ENCODE data around the gene SPPL2C. TPM values are rescaled to one million over a fixed set of nuclear protein-coding genes. Genes with fewer than 3 reads are reported as not detected.

SPPL2C gene
- total RNA-seq, 1 experiment from 2014 or later = not detected

GRCh38 chr17:45821147-45821546, 23.5 kb upstream of the SPPL2C start:
- Histone ChIP-seq H3K36me3 (replicated peaks; ENCODE audit: control insufficient read depth, insufficient read depth, low read length) (no peaks in the 10 kb centered on the region), H3K4me3 (ENCODE audit: insufficient read depth, low read depth, low read length) (no peak overlapping the region), H3K27me3 (ENCODE audit: control insufficient read depth, insufficient read depth, low read length) (no peaks in the 10 kb centered on the region)
- DNase-seq = no peak

- DNase-seq = peak; percentile 68
- Histone ChIP-seq H3K36me3 (replicated peaks; ENCODE audit: control insufficient read depth, insufficient read depth, low read length) (no peaks in the 10 kb centered on the region), H3K27me3 (ENCODE audit: control insufficient read depth, insufficient read depth, low read length) (no peaks in the 10 kb centered on the region), H3K4me3 (ENCODE audit: insufficient read depth, low read depth, low read length) (no peak overlapping the region)
Measured at GRCh38 chr17:45823598-45823997, 21.1 kb upstream of the SPPL2C start.

GRCh38 chr17:45824475-45824874, 20.2 kb upstream of the SPPL2C start:
- H3K36me3 ChIP-seq (replicated peaks; ENCODE audit: control insufficient read depth, insufficient read depth, low read length) = no peaks in the 10 kb centered on the region
- peak; percentile 85 for DNase-seq
- no peaks in the 10 kb centered on the region for H3K27me3 ChIP-seq (ENCODE audit: control insufficient read depth, insufficient read depth, low read length)
- no peak overlapping the region for H3K4me3 ChIP-seq (ENCODE audit: insufficient read depth, low read depth, low read length)

- Histone ChIP-seq H3K36me3 (replicated peaks; ENCODE audit: control insufficient read depth, insufficient read depth, low read length) (no peaks in the 10 kb centered on the region), H3K27me3 (ENCODE audit: control insufficient read depth, insufficient read depth, low read length) (no peaks in the 10 kb centered on the region), H3K4me3 (ENCODE audit: insufficient read depth, low read depth, low read length) (no peak overlapping the region)
- no peak for DNase-seq
Measured at GRCh38 chr17:45824901-45825492, 19.7 kb upstream of the SPPL2C start.

DNA sequence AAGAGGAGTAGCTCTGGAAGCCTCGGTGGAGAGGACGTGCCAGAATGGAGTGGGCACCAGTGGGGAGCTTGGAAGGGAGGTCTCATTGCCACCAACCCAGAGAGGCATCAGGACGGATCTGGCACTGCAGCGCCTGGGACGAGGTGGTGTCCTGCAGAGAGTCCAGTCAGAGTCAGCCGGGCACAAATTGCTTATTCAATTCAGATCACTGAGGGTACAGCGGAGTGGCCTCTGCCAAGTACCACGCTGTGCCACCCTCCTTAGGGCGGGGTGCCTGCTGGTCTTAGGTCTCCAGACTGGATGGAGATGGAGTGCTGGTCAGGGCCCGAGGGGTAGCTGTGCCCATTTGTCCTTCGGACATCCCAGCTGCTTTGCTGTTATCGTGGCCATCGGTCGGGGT, 18.9 kb upstream of the SPPL2C start:
- no peaks in the 10 kb centered on the region for H3K36me3 ChIP-seq (replicated peaks; ENCODE audit: control insufficient read depth, insufficient read depth, low read length)
- no peak overlapping the region for H3K4me3 ChIP-seq (ENCODE audit: insufficient read depth, low read depth, low read length)
- DNase-seq = no peak
- H3K27me3 ChIP-seq (ENCODE audit: control insufficient read depth, insufficient read depth, low read length) = no peaks in the 10 kb centered on the region

GRCh38 chr17:45826919-45827588, 17.6 kb upstream of the SPPL2C start:
- Histone ChIP-seq H3K27me3 (ENCODE audit: control insufficient read depth, insufficient read depth, low read length) (no peaks in the 10 kb centered on the region), H3K36me3 (replicated peaks; ENCODE audit: control insufficient read depth, insufficient read depth, low read length) (no peaks in the 10 kb centered on the region), H3K4me3 (ENCODE audit: insufficient read depth, low read depth, low read length) (no peak overlapping the region)
- no peak for DNase-seq

- Histone ChIP-seq H3K27me3 (ENCODE audit: control insufficient read depth, insufficient read depth, low read length) (no peaks in the 10 kb centered on the region), H3K4me3 (ENCODE audit: insufficient read depth, low read depth, low read length) (no peak overlapping the region), H3K36me3 (replicated peaks; ENCODE audit: control insufficient read depth, insufficient read depth, low read length) (no peaks in the 10 kb centered on the region)
- DNase-seq = no peak
Measured at GRCh38 chr17:45828171-45828570, 16.5 kb upstream of the SPPL2C start.

DNA sequence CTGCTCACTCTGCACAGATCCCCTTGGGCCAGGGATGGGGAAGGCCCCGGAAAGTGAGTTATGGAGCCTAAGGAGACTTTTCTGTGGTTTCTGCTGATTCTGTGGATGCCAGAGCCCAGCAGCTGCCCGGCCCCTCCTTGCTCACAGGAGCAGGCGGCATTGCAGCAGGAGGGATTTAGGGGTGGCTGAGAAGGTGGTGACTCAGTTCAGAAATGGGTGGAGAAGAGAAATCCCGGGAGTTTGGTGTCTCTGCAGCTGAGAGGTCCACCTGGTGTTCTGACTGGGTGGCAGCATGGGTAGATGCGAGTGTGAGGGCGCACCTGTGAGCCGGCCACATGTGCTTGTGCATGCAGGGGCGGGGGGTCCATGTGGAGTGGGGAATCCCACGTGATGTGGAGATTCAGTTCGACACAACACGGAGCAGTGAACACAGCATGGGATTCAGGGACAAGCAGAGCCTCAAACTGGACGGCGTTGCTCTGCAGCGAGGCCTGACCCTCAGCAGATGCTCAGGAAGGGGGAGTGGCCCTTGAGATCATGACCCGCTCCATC, 16.0 kb upstream of the SPPL2C start:
- H3K4me3 ChIP-seq (ENCODE audit: insufficient read depth, low read depth, low read length) = no peak overlapping the region
- no peaks in the 10 kb centered on the region for H3K27me3 ChIP-seq (ENCODE audit: control insufficient read depth, insufficient read depth, low read length)
- DNase-seq = no peak
- H3K36me3 ChIP-seq (replicated peaks; ENCODE audit: control insufficient read depth, insufficient read depth, low read length) = no peaks in the 10 kb centered on the region

DNA sequence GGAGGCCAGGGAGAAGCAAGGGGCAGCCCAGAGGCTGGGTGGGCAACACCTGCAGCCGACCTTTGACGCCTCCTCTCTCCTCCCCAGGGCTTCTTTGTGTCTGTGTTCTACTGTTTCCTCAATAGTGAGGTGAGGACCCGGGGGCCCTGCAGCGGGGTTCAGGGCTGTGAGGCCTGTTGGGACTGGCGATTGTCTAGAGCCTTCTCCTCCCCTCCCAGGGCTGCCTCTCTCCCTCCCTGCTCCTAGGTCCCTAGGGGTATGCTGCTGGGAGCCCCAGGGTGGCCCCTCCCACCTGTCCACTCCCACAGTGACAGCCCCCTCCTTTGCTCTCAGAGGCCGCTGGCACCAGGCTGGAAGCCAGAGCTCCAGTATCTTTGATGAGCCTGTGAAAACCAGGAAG, 10.8 kb upstream of the SPPL2C start:
- no peak for DNase-seq
- Histone ChIP-seq H3K4me3 (ENCODE audit: insufficient read depth, low read depth, low read length) (no peak overlapping the region), H3K36me3 (replicated peaks; ENCODE audit: control insufficient read depth, insufficient read depth, low read length) (no peaks in the 10 kb centered on the region)

DNA sequence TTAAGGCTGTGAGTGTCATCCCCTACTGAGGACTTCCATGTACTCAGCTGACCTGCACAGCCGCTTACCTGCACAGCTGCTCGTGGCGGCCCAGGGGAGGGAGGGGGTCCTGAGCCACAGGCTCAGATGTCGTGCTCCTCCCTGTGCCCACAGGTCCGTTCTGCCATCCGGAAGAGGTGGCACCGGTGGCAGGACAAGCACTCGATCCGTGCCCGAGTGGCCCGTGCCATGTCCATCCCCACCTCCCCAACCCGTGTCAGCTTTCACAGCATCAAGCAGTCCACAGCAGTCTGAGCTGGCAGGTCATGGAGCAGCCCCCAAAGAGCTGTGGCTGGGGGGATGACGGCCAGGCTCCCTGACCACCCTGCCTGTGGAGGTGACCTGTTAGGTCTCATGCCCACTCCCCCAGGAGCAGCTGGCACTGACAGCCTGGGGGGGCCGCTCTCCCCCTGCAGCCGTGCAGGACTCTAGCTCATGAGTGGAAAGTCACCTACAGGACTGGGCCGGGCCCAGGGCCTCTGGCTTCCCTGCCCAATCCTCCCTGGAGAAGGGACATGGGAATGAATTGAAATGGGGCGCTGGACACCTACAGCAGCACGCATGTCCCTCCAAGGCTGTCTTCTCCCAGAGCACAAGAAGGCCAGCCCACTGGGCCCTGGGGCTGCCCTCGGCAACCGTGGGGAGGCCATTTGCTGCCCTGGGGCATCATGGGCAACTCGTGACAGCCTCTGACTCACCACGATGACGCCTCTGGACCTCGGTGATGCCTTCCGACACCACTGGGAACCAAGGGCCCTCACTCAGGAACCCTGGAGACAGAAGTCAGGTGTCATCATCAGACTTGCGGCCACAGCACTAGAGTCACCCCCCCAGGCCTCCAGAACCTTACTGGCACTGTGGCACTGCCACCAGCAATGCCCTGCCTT, 9.9 kb upstream of the SPPL2C start:
- no peaks in the 10 kb centered on the region for H3K36me3 ChIP-seq (replicated peaks; ENCODE audit: control insufficient read depth, insufficient read depth, low read length)
- H3K27me3 ChIP-seq (ENCODE audit: control insufficient read depth, insufficient read depth, low read length) = no peaks in the 10 kb centered on the region
- DNase-seq = no peak
- no peak overlapping the region for H3K4me3 ChIP-seq (ENCODE audit: insufficient read depth, low read depth, low read length)

More for the DNA sequence above, 10.8 kb upstream of the SPPL2C start:
- H3K27me3 ChIP-seq (ENCODE audit: control insufficient read depth, insufficient read depth, low read length) = no peaks in the 10 kb centered on the region

DNA sequence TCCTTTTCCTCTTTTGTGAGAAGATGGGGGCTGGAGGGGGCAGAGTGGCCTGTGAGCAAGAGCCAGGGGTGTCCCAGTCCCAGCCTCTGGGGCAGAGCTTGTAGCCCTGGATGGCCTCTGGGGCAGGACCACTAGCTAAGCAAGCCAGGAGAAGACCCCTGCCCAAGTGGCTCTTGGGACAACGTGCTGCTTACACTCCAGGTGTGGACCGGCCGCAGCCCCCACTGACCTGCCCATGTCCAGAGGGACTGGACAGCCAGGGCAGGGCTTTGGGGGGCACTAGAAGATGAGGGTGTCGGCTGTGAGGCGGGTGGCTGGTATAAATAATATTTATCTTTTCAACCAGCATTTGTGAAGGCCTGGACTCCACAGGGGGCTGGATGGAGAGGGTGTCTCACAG, 9.2 kb upstream of the SPPL2C start:
- DNase-seq = no peak
- no peaks in the 10 kb centered on the region for H3K36me3 ChIP-seq (replicated peaks; ENCODE audit: control insufficient read depth, insufficient read depth, low read length)
- H3K4me3 ChIP-seq (ENCODE audit: insufficient read depth, low read depth, low read length) = no peak overlapping the region
- H3K27me3 ChIP-seq (ENCODE audit: control insufficient read depth, insufficient read depth, low read length) = no peaks in the 10 kb centered on the region

- H3K36me3 ChIP-seq (replicated peaks; ENCODE audit: control insufficient read depth, insufficient read depth, low read length) = no peaks in the 10 kb centered on the region
- no peaks in the 10 kb centered on the region for H3K27me3 ChIP-seq (ENCODE audit: control insufficient read depth, insufficient read depth, low read length)
- peak; percentile 85 for DNase-seq
- H3K4me3 ChIP-seq (ENCODE audit: insufficient read depth, low read depth, low read length) = no peak overlapping the region
Measured at GRCh38 chr17:45836047-45837044, 8.3 kb upstream of the SPPL2C start.

DNA sequence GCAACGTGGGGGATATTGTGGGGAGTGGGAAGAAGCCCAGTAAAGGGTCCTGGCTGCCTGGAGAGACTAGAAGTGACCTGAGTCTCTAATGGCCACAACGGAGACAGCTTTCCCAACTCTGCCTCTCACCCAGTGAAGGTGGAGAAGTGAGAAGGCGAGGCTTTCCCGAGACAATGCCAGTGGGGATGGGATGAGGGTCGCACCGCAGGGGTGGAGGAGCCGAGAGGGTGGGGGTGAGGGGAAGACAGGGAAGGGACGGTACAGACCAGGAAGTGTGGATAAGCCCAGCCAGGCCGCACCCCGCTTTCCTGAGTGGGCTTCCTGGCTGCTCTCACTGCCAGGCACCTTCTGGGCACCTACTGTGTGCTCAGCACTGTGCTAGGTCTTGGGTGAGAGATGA, 7.5 kb upstream of the SPPL2C start:
- peak; percentile 80 for DNase-seq
- Histone ChIP-seq H3K4me3 (ENCODE audit: insufficient read depth, low read depth, low read length) (no peak overlapping the region), H3K27me3 (ENCODE audit: control insufficient read depth, insufficient read depth, low read length) (no peaks in the 10 kb centered on the region), H3K36me3 (replicated peaks; ENCODE audit: control insufficient read depth, insufficient read depth, low read length) (no peaks in the 10 kb centered on the region)

DNA sequence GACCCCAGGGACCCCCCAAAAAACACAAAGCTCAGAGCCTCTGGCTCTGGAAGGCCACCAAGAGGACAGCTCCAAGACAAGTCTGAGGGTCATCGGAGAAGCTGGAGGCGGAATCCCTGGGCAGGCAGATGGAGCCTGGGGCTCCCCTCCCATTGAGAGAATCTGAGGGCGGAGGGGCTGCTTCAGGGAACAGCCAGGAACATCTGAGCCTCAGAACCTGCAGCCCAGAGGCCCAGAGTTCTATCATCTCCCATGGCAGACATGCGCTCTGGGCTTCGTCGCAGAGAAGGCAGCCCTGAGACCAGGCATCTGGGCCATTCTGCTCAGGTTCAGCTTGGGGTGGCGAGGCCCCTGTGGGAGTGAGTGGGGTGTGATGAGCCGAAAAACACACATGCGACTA, 7.1 kb upstream of the SPPL2C start:
- DNase-seq = no peak
- Histone ChIP-seq H3K27me3 (ENCODE audit: control insufficient read depth, insufficient read depth, low read length) (no peaks in the 10 kb centered on the region), H3K36me3 (replicated peaks; ENCODE audit: control insufficient read depth, insufficient read depth, low read length) (no peaks in the 10 kb centered on the region), H3K4me3 (ENCODE audit: insufficient read depth, low read depth, low read length) (no peak overlapping the region)

Data from H7 (cell line).